Measurements from ENCODE around the gene CFAP61.

DNA sequence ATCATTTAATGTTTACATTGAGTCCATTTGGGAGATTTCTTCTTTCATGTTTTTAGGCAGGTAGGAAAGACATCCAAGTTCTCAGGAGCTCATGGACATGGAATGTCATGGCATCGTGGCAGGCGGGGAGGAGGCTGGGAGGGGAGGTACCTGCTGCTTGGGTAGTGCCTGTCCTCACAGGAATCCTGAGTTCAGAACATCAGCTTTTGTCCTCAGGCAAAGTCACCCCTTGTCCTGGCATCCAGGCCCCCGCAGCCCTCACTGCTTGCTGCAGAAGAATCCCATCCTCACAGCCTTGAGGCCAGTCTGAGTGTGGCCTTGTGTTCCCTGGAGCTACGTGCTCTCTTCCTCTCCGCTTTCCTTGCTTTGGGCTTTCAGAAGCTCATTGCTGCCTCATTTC, 157.4 kb downstream of the CFAP61 start:
- TF ChIP-seq, protein P1, sequence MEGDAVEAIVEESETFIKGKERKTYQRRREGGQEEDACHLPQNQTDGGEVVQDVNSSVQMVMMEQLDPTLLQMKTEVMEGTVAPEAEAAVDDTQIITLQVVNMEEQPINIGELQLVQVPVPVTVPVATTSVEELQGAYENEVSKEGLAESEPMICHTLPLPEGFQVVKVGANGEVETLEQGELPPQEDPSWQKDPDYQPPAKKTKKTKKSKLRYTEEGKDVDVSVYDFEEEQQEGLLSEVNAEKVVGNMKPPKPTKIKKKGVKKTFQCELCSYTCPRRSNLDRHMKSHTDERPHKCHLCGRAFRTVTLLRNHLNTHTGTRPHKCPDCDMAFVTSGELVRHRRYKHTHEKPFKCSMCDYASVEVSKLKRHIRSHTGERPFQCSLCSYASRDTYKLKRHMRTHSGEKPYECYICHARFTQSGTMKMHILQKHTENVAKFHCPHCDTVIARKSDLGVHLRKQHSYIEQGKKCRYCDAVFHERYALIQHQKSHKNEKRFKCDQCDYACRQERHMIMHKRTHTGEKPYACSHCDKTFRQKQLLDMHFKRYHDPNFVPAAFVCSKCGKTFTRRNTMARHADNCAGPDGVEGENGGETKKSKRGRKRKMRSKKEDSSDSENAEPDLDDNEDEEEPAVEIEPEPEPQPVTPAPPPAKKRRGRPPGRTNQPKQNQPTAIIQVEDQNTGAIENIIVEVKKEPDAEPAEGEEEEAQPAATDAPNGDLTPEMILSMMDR (IDR thresholded peaks at IDR 0.05 in 8 of 11, conservative IDR thresholded peaks at IDR 0.05 in 3 of 11), result no peak
- TF ChIP-seq POLR2A (IDR thresholded peaks at IDR 0.05), result no peak
- no peak for TF ChIP-seq POLR2AphosphoS5 (IDR thresholded peaks at IDR 0.05)
